GM18873 (cell line): Measurements from ENCODE around the gene LIPE.
"Not testable (repeated sequence)": the region's sequence is repeated elsewhere in the genome, so short reads cannot be mapped to it uniquely, and the experiment has no call there.

Experiments
- ATAC-seq: cut with Tn5 transposase; IDR thresholded peaks from one replicate; pipeline ENCODE4 v1.9.1; 2021; ENCODE audit warnings: mild to moderate bottlenecking, moderate library complexity, moderate number of reproducible peaks; ENCODE audit not compliant: unreplicated experiment, low FRiP score

LIPE gene

GRCh38 chr19:42427313-42427712, at the start of gene LIPE:
TSS of gene LIPE (minus strand) at chr19:42427388. CDS start at chr19:42427149, 239 bp downstream.
- ATAC-seq = no peak

DNA sequence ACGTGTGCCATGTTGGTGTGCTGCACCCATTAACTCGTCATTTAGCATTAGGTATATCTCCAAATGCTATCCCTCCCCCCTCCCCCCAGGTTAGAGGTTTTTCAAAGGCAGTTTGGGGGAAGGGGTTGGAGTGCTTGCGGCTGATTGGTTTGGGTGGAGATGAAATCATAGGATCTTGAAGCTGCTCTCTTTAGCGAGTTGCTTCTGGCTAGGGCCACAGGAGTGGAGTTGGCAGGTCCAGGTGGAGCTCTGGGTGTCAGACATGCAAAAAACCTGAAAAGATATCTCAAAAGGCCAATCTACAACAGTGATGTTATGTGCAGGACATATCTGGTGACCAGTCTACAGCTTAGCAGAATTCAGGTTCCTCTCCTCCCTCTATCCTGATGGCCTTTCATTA, 48.2 kb upstream of the LIPE start:
- no peak for ATAC-seq

DNA sequence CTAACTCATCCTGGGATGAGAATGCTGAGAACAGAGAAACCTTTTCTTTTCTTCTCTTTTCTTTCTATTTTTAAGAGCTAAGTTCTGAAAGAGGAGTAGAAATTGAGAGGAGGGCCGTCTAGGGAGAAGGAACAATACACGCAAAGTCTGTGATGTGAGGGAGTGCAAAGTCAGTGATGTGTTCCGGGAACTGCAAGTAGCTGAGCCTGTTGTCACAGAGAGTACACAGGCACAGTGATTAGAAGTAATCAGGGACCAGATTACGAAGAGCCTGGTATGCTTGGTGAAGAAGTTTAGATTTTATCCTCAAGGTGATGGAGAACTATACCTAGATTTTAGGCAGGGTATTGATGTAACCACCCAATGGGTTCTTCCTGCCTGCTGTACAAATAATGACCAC, 47.6 kb upstream of the LIPE start:
- no peak for ATAC-seq

DNA sequence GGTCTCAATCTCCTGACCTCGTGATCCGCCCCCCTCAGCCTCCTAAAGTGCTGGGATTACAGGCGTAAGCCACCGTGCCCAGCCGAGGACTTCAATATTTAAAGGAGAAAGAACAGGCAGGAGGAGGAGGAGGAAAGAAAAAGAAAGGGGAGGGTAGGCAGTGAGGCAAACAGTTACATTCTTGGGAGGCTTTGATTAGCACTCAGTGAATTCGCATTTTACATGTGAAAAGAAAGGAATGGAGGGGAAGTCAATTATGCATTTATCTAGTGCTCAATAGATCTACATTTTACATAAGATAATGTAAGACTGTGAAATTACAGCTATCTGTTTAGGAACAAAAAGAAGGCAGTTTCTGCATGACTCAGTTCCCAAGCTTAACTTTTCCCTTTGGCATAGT, 46.5 kb upstream of the LIPE start:
- no peak for ATAC-seq

- no peak for ATAC-seq
These were observed 45.4 kb upstream of the LIPE start for GRCh38 chr19:42472402-42473147.

- no peak for ATAC-seq
These were observed 44.5 kb upstream of the LIPE start for GRCh38 chr19:42471554-42472249.

DNA sequence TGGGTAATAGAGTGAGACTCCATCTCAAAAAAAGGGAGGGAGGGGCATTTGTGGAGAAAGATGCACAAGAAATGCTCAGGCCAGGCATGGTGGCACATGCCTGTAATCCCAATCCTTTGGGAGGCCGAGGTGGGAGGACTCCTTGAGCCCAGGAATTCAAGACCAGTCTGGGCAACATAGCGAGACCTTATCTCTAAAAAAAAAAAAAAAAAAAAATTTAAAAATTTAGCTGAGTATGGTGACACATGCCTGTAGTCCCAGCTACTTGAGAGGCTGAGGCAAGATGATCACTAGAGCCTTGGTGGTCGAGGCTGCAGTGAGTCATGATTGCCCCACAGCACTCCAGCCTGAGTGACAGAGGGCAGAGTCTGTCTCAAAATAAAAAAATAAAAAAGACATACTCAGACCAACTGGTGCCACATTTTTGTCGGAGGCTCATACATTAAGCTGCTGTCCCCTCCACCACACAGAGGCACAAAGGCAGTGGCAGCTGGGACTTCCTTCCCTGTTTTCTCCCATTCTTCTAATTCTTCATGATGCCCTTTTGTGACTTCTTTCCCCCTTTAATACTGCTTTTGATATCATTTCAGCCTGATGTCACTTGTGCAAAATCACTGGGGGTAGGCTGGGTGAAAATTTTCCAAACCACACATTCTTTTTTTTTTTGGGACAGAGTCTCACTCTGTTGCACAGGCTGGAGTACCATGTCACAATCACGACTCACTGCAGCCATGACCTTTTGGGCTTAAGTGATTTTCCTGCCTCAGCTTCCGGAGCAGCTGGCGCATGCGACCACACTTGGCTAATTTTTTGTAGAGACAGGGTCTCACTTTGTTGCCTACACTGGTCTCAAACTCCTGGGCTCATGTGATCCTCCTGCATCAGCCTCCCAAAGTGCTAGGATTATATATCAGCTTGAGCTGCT, 42.4 kb upstream of the LIPE start:
- no peak for ATAC-seq

DNA sequence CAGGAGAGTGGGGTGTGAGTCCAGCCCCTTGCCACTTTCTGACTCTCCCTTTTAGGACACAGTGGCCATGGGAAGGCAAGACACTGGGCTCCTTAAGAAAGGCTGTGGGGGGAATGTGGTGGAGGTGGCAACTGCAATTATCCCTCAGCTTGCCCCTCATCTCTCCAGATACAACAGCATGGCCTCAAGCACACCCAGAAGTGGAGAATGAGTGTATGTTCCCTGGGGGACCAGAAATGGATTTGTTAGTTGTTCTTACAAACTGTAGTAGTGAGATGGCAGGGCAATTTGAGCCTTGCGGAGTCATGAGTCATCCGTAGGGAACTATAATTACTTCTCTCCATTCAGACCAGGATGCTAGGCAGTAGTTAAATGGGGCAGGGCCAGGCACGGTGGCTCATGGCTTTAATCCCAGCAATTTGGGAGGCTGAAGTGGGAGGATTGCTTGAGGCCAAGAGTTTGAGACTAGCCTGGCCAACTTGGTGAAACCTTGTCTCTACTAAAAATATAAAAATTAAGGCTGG, 41.1 kb upstream of the LIPE start:
- ATAC-seq = no peak

GRCh38 chr19:42467183-42467760, 40.1 kb upstream of the LIPE start:
- ATAC-seq = no peak

DNA sequence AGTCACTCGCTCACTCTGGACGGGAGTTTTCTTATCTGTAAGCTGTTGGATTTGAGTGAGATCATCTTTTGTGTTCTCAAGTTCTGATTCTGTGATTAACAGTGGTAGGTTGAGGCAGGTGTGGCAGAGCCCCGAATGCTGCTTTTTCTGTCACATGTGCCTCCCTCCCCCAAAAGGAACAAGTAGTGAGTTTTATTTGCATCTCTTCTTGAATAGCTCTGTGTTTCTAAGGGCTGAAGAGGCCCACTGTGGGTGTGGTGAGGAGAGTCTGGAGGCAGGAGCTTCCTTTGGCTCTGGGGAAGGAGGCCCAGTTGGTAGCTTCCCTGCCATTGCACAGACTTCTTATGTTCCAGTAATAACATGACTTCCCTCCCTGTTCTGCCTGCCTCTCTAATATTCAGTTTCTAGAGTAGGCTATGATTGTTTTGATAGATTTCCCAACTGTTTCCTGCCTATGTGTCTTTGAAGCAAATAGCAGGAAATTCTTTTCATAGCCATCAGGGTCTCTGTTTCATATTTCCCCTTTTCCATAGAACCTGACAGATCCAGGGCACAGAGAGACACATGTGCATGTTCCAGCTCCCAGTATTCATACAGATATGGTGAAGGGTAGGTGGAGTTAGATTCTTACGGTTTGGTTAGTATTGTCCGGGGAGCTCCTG, 39.5 kb upstream of the LIPE start:
- no peak for ATAC-seq

DNA sequence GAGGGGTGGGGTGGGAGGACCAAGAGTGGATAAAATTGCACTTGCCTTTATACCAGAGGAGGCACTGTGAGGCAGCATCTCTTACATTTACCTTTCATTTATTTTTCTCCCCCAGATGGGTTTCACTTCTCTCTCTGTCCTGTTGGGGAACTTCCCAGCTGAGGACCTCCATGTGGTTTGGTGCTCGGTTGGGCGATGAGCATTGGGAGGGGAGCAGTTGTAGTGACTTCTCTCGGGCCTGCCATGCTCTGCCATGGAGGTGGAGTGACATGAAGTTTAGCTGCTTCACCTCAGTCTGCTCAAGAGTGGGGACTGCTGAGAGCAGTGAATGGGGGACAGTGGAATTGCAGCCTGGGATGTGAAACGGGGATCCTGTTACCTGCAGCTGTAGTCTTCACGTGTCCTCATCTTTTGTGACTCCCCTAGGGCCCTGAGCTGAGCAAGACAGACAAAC, 38.7 kb upstream of the LIPE start:
- no peak for ATAC-seq

DNA sequence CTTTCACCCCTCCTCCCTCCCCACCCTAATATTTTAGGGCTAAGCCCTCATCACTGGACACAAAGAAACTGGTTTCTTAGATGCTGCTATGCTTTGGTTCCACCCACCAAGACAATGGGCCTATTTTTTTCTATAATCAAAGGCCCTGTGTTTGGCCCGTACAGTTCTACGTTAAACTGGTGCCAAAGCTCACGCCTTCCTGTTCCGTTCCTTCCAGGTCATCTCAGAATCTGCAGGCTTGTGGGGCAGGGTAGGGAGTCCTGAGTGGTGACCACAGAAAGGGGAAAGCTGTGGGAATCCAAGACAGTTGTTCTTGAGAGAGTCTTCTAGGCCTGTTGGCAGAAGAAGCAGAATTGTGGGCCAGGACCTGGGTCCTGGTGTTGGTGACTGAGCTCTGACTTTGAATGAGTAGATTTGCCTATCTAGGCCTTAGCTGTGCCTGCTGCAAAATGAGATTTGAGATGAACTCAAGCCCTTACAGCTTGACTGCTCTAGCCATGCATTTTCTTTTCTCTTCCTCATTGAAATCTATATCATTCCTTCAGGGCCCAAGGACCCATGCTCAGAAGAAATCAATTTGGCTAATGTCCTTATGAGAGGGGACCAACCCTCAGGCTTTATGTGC, 34.6 kb upstream of the LIPE start:
- no peak for ATAC-seq

- ATAC-seq = not testable (repeated sequence)
These were observed 34.0 kb upstream of the LIPE start for GRCh38 chr19:42461231-42461630.

GRCh38 chr19:42459926-42460325, 32.7 kb upstream of the LIPE start:
- ATAC-seq = no peak

GRCh38 chr19:42455621-42456081, 28.5 kb upstream of the LIPE start:
- no peak for ATAC-seq

- no peak for ATAC-seq
These were observed 27.9 kb upstream of the LIPE start for GRCh38 chr19:42455086-42455485.

- ATAC-seq = no peak
These were observed 25.4 kb upstream of the LIPE start for GRCh38 chr19:42452590-42452989.

DNA sequence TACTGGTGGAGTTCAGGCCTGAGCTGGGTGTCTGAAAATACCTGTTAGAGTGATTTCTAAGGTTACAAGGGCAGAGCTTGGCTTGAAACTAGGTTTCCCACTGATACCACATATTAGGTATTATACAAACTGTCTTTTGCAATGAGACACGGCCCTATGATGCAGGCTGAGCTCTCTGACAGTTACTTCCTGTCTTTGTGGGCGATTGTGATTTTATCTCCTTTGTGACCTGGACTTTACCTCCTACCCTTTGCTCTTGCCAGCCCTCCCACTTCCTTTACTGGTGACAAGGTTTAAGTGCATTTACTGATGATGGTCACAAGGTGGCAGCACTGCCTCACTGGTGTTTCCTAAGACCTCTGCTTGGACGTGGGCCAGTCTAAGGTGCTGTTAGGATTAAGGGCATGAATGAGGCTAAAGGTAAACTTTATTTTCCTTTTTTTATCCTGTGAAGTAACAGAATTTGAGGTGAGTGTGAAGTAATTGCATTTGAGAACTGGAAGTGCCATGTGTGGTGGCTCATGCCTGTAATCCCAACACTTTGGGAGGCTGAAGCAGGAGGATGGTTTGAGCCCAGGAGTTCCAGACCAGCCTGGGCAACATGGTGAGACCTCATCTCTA, 23.2 kb upstream of the LIPE start:
- no peak for ATAC-seq

DNA sequence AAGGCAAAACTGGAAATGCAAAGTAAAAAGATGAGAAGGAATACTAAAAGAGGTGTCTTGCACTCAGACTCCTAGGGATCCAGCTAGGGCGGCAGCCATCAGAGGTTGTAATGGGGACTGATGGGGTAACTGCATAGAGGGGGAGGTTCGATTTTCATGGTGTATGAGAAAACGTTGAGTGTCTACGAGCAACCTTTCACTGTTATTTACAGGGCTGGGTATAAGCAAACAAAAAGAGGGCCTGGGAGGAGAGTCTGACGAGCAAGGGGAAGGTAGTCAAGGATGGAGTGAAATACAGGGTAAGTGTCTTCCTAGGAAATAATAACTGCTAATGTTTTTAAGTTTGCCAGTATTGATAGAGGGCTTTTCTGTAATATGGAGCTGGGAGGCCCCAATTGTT, 21.1 kb upstream of the LIPE start:
- not testable (repeated sequence) for ATAC-seq
